K562 (cell line): ENCODE measurements around the gene TMEM39B. TPM values are rescaled to one million over a fixed set of nuclear protein-coding genes. Genes with fewer than 3 reads are reported as not detected.

ENCODE experiments used
- ATF3 ChIP-seq, 2 experiments: fragments of 450-650 bp in 1 of 2; sonication (generic) in 1 of 2; formaldehyde crosslinking in 1 of 2; IDR thresholded peaks in 1 of 2; conservative IDR thresholded peaks in 1 of 2; 2 replicates each; pipeline versions ENCODE4 v1.6.1 to v1.8.1; 2016 to 2023; ENCODE audit warnings: mild to moderate bottlenecking in 2 of 2, moderate library complexity in 2 of 2, inconsistent platforms in 1 of 2, missing genetic modification reagents in 1 of 2
- CBX2 ChIP-seq: fragments of 200-600 bp; sonication (generic); IDR thresholded peaks from one replicate; pipeline ENCODE4 v1.6.1; 2012; ENCODE audit warnings: mild to moderate bottlenecking, low read length, inconsistent platforms; ENCODE audit not compliant: insufficient read depth, poor library complexity, severe bottlenecking
- EHMT2 ChIP-seq: fragments of 450-650 bp; IDR thresholded peaks from 2 replicates; pipeline ENCODE4 v1.6.1; 2018; ENCODE audit warnings: antibody characterized with exemption
- EZH2 ChIP-seq: IDR thresholded peaks from 2 replicates; pipeline ENCODE4 v1.6.1; 2012; ENCODE audit warnings: low read depth, mild to moderate bottlenecking, inconsistent platforms, low read length, borderline replicate concordance
- ILF3 ChIP-seq: fragments of 450-650 bp; IDR thresholded peaks from 2 replicates; pipeline ENCODE4 v1.6.1; 2018; ENCODE audit warnings: antibody characterized with exemption, mild to moderate bottlenecking, moderate library complexity, borderline replicate concordance
- KAT2B ChIP-seq: IDR thresholded peaks from one replicate; pipeline ENCODE4 v1.6.1; 2012; ENCODE audit warnings: low read depth, mild to moderate bottlenecking, control low read depth, inconsistent platforms, low read length, moderate library complexity
- MED1 ChIP-seq: sonication (generic); formaldehyde crosslinking; IDR thresholded peaks from 2 replicates; pipeline ENCODE4 v1.8.1; 2023; ENCODE audit warnings: missing genetic modification reagents, borderline replicate concordance
- MNT ChIP-seq, 2 experiments: fragments of 450-650 bp; conservative IDR thresholded peaks; 2 replicates each; pipeline ENCODE4 v1.6.1; 2017; ENCODE audit warnings: mild to moderate bottlenecking in 2 of 2, moderate library complexity in 2 of 2
- NRF1 ChIP-seq, 2 experiments: fragments of 450-650 bp; IDR thresholded peaks in 1 of 2; conservative IDR thresholded peaks in 1 of 2; 2 replicates each; pipeline ENCODE4 v1.6.1; 2014; ENCODE audit warnings: mild to moderate bottlenecking in 2 of 2
- RBM25 ChIP-seq: fragments of 200-400 bp; formaldehyde crosslinking; IDR thresholded peaks from 2 replicates; pipeline ENCODE4 v1.6.1; 2018; ENCODE audit warnings: low read length, low read depth, moderate library complexity; ENCODE audit not compliant: severe bottlenecking
- RBM34 ChIP-seq: fragments of 200-400 bp; formaldehyde crosslinking; IDR thresholded peaks from 2 replicates; pipeline ENCODE4 v1.6.1; 2018; ENCODE audit warnings: low read length, borderline replicate concordance; ENCODE audit not compliant: insufficient read depth
- SMAD4 ChIP-seq: fragments of 250-450 bp; sonication (Bioruptor Pico); conservative IDR thresholded peaks from 2 replicates; pipeline ENCODE4 v1.8.0; 2021; ENCODE audit warnings: inconsistent platforms, mild to moderate bottlenecking, moderate library complexity
- SMARCB1 ChIP-seq: IDR thresholded peaks from 2 replicates; pipeline ENCODE4 v1.6.1; 2011; ENCODE audit warnings: improper control_type of control experiment, low read depth; ENCODE audit not compliant: insufficient read length
- ZNF140 ChIP-seq: fragments of 250-450 bp; sonication (Bioruptor Pico); IDR thresholded peaks from 2 replicates; pipeline ENCODE4 v1.8.0; 2021; ENCODE audit warnings: moderate library complexity, mild to moderate bottlenecking, inconsistent platforms
- ZNF398 ChIP-seq: fragments of 250-450 bp; sonication (Bioruptor Pico); IDR thresholded peaks from 2 replicates; pipeline ENCODE4 v1.8.0; 2021; ENCODE audit warnings: moderate library complexity, mild to moderate bottlenecking, inconsistent platforms
- ZNF639 ChIP-seq, 2 experiments: fragments of 200-800 bp in 1 of 2; sonication (Bioruptor generic) in 1 of 2; sonication (generic) in 1 of 2; formaldehyde crosslinking in 1 of 2; IDR thresholded peaks in 1 of 2; conservative IDR thresholded peaks in 1 of 2; 2 replicates each; pipeline versions ENCODE4 v1.5.0 to v1.6.1; 2016 to 2020; ENCODE audit warnings: missing compliant biosample characterization in 1 of 2, missing genetic modification characterization in 1 of 2, missing genetic modification reagents in 1 of 2
- ZNF707 ChIP-seq: fragments of 250-450 bp; sonication (Bioruptor Pico); conservative IDR thresholded peaks from 2 replicates; pipeline ENCODE4 v1.8.0; 2022; ENCODE audit warnings: inconsistent platforms, mild to moderate bottlenecking, moderate library complexity
- polyA plus RNA-seq, 8 experiments: library from polyadenylated mRNA; depleted of rRNA in 4 of 8; stranded (reverse) in 5 of 8; unstranded in 3 of 8; fragments of >200 nt; fragmentation: Nextera tagmentation in 2 of 8; fragmentation: Illumina TruSeq in 1 of 8; extraction: Ambion mirVana in 2 of 8; extraction: Trizol in 1 of 8; gene quantifications; 2 replicates each; pipeline versions ENCODE4 v1.2.1 to v1.2.3, GENCODE V29; 2011 to 2014; ENCODE audit warnings: inconsistent platforms in 1 of 8, missing spikeins in 1 of 8
- total RNA-seq, 7 experiments: library from RNA; depleted of rRNA in 6 of 7; stranded (reverse); fragments of >200 nt in 6 of 7; fragmentation: Illumina TruSeq in 2 of 7; extraction: Trizol in 2 of 7; gene quantifications; 2 replicates each; pipeline versions ENCODE4 v1.2.1 to v1.2.3, GENCODE V29; 2011 to 2021; ENCODE audit warnings: low replicate concordance in 1 of 7

TMEM39B gene
- total and polyA plus RNA-seq, 9 of the 15 experiments (the other 6 are each of a cell fraction or from before 2014, with no cell fraction given) = 0.92 to 28.5 (median 9.7) TPM

GRCh38 chr1:32107742-32108661, 35.3 kb downstream of the TMEM39B start, which contains the start of gene KPNA6 (continued):
- TF ChIP-seq NRF1 (conservative IDR thresholded peaks at IDR 0.05 in 1 of 2, IDR thresholded peaks at IDR 0.05 in 1 of 2) = peak; percentile 19 to 26; a peak in 3 of 4 replicates
- no peak for TF ChIP-seq SMARCB1
- no peak for TF ChIP-seq ZNF140
- TF ChIP-seq CBX2 = no peak
- no peak for TF ChIP-seq ZNF398 (CRISPR knock-in tag)
- TF ChIP-seq MED1 (CRISPR knock-in tag) = no peak
- peak; percentile 24 for TF ChIP-seq KAT2B
- no peak for TF ChIP-seq ATF3 (IDR thresholded peaks at IDR 0.05)
- no peak for TF ChIP-seq ATF3 (CRISPR knock-in tag; conservative IDR thresholded peaks at IDR 0.05)
- TF ChIP-seq RBM25 = no peak
- TF ChIP-seq MNT (conservative IDR thresholded peaks at IDR 0.05) = peak; percentile 75 to 81
- TF ChIP-seq ILF3 = no peak
- TF ChIP-seq ZNF707 = no peak
- no peak for TF ChIP-seq RBM34
- no peak; the same call in 1 of the 2 replicates for TF ChIP-seq EHMT2
- no peak for TF ChIP-seq ZNF639 (CRISPR knock-in tag; conservative IDR thresholded peaks at IDR 0.05 in 1 of 2, IDR thresholded peaks at IDR 0.05 in 1 of 2)
- no peak for TF ChIP-seq EZH2
- TF ChIP-seq SMAD4 (CRISPR knock-in tag) = no peak; the same call in 1 of the 2 replicates
